ENCODE data around the gene LITAF. TPM values are rescaled to one million over a fixed set of nuclear protein-coding genes. Genes with fewer than 3 reads are reported as not detected.

Gene LITAF
- total RNA-seq, 2 experiments from 2014 or later: 91.4 to 155 TPM

GRCh38 chr16:11627822-11628457 is 41.2 kb upstream of the LITAF start:
- H3K27me3 Mint-ChIP-seq: no peaks in the 10 kb centered on the region
- H3K36me3 Mint-ChIP-seq: no peaks in the 10 kb centered on the region
- no peak overlapping the region for H3K27ac Mint-ChIP-seq
- no peaks in the 10 kb centered on the region for H3K9me3 Mint-ChIP-seq (ENCODE audit: low read depth)
- DNase-seq (no peak), ATAC-seq (no peak)
- CTCF ChIA-PET: interaction anchor here (0.7 to 2.0 kb wide), 4 partner anchors 8 to 286 kb away, joined by 3 to 6 read pairs (median 4); no protein-coding TSS in a partner anchor
- no peak overlapping the region for H3K4me3 Mint-ChIP-seq
- H3K4me1 Mint-ChIP-seq: peaks cover 30% of the 10 kb centered on the region

- Mint-ChIP-seq H3K4me1 (peaks cover 34% of the 10 kb centered on the region), H3K36me3 (no peaks in the 10 kb centered on the region), H3K9me3 (ENCODE audit: low read depth) (no peaks in the 10 kb centered on the region), H3K27me3 (no peaks in the 10 kb centered on the region), H3K27ac (no peak overlapping the region), H3K4me3 (no peak overlapping the region)
- CTCF ChIA-PET: interaction anchor here (0.7 to 1.9 kb wide), 3 partner anchors 9 to 286 kb away, joined by 3 to 5 read pairs (median 4); no protein-coding TSS in a partner anchor
- no peak for DNase-seq
- ATAC-seq: no peak
Measured at GRCh38 chr16:11627292-11627663, 40.6 kb upstream of the LITAF start.

- Mint-ChIP-seq H3K36me3 (no peaks in the 10 kb centered on the region), H3K4me1 (peaks cover 39% of the 10 kb centered on the region), H3K27me3 (no peaks in the 10 kb centered on the region), H3K4me3 (no peak overlapping the region), H3K27ac (no peak overlapping the region), H3K9me3 (ENCODE audit: low read depth) (no peaks in the 10 kb centered on the region)
- DNase-seq (no peak), ATAC-seq (no peak)
- CTCF ChIA-PET: interaction anchor here (1.5 to 1.9 kb wide), 2 partner anchors 9 to 14 kb away, joined by 3 to 5 read pairs; no protein-coding TSS in a partner anchor
Measured at GRCh38 chr16:11626657-11627291, 40.1 kb upstream of the LITAF start.

- Mint-ChIP-seq H3K36me3 (peaks cover 1% of the 10 kb centered on the region), H3K9me3 (ENCODE audit: low read depth) (no peaks in the 10 kb centered on the region), H3K4me1 (peaks cover 46% of the 10 kb centered on the region), H3K4me3 (no peak overlapping the region), H3K27ac (no peak overlapping the region), H3K27me3 (no peaks in the 10 kb centered on the region)
- ATAC-seq (no peak), DNase-seq (no peak)
- CTCF ChIA-PET: interaction anchor here (1.5 to 1.9 kb wide), 2 partner anchors 10 to 15 kb away, joined by 3 to 5 read pairs; no protein-coding TSS in a partner anchor
Measured at GRCh38 chr16:11625769-11626168, 39.0 kb upstream of the LITAF start.

GRCh38 chr16:11624636-11625607 is 38.2 kb upstream of the LITAF start:
- Mint-ChIP-seq H3K9me3 (ENCODE audit: low read depth) (peaks cover 3% of the 10 kb centered on the region), H3K27me3 (no peaks in the 10 kb centered on the region), H3K4me1 (peaks cover 55% of the 10 kb centered on the region), H3K4me3 (no peak overlapping the region), H3K36me3 (peaks cover 8% of the 10 kb centered on the region), H3K27ac (peak overlapping the region; percentile 63)
- no peak for ATAC-seq
- DNase-seq: no peak
- CTCF ChIA-PET: interaction anchor here (3.4 to 6.2 kb wide), 2 partner anchors 16 to 93 kb away, joined by 11 to 30 read pairs; no protein-coding TSS in a partner anchor

- DNase-seq (no peak), ATAC-seq (no peak)
- H3K27ac Mint-ChIP-seq: peak overlapping the region; percentile 63
- CTCF ChIA-PET: interaction anchor here (3.4 to 6.2 kb wide), 2 partner anchors 16 to 92 kb away, joined by 11 to 30 read pairs; no protein-coding TSS in a partner anchor
- no peaks in the 10 kb centered on the region for H3K27me3 Mint-ChIP-seq
- H3K9me3 Mint-ChIP-seq (ENCODE audit: low read depth): peaks cover 3% of the 10 kb centered on the region
- H3K4me3 Mint-ChIP-seq: no peak overlapping the region
- peaks cover 12% of the 10 kb centered on the region for H3K36me3 Mint-ChIP-seq
- peaks cover 58% of the 10 kb centered on the region for H3K4me1 Mint-ChIP-seq
Measured at GRCh38 chr16:11624205-11624604, 37.5 kb upstream of the LITAF start.

GRCh38 chr16:11621920-11622651 is 35.4 kb upstream of the LITAF start:
- H3K4me3 Mint-ChIP-seq: peak overlapping the region; percentile 70
- ATAC-seq: peak; percentile 76
- peak; percentile 83 for DNase-seq
- H3K27me3 Mint-ChIP-seq: no peaks in the 10 kb centered on the region
- H3K4me1 Mint-ChIP-seq: peaks cover 58% of the 10 kb centered on the region
- H3K9me3 Mint-ChIP-seq (ENCODE audit: low read depth): peaks cover 3% of the 10 kb centered on the region
- H3K36me3 Mint-ChIP-seq: peaks cover 12% of the 10 kb centered on the region
- CTCF ChIA-PET: interaction anchor here (0.8 to 6.2 kb wide), 10 partner anchors 9 to 658 kb away, joined by 3 to 30 read pairs (median 4); partner anchors contain the start of gene LITAF
- H3K27ac Mint-ChIP-seq: peak overlapping the region; percentile 92

- Mint-ChIP-seq H3K27ac (peak overlapping the region; percentile 92), H3K4me3 (peak overlapping the region; percentile 70), H3K9me3 (ENCODE audit: low read depth) (peaks cover 3% of the 10 kb centered on the region), H3K27me3 (no peaks in the 10 kb centered on the region), H3K4me1 (peaks cover 58% of the 10 kb centered on the region), H3K36me3 (peaks cover 12% of the 10 kb centered on the region)
- no peak for DNase-seq
- ATAC-seq: no peak
- CTCF ChIA-PET: interaction anchor here (0.8 to 6.2 kb wide), 9 partner anchors 9 to 657 kb away, joined by 3 to 30 read pairs (median 4); partner anchors contain the start of gene LITAF
Measured at GRCh38 chr16:11621539-11621919, 34.8 kb upstream of the LITAF start.

GRCh38 chr16:11620243-11621003 is 33.7 kb upstream of the LITAF start:
- no peaks in the 10 kb centered on the region for H3K27me3 Mint-ChIP-seq
- CTCF ChIA-PET: interaction anchor here (0.6 to 6.2 kb wide), 6 partner anchors 11 to 213 kb away, joined by 4 to 30 read pairs (median 4); no protein-coding TSS in a partner anchor
- peak overlapping the region; percentile 91 for H3K27ac Mint-ChIP-seq
- H3K36me3 Mint-ChIP-seq: peaks cover 12% of the 10 kb centered on the region
- H3K4me3 Mint-ChIP-seq: no peak overlapping the region
- peaks cover 57% of the 10 kb centered on the region for H3K4me1 Mint-ChIP-seq
- peaks cover 3% of the 10 kb centered on the region for H3K9me3 Mint-ChIP-seq (ENCODE audit: low read depth)
- DNase-seq: no peak
- ATAC-seq: no peak

GRCh38 chr16:11619327-11619851 is 32.7 kb upstream of the LITAF start:
- peak; percentile 85 for DNase-seq
- ATAC-seq: peak; percentile 66
- Mint-ChIP-seq H3K9me3 (ENCODE audit: low read depth) (peaks cover 3% of the 10 kb centered on the region), H3K4me3 (peak overlapping the region; percentile 39), H3K27me3 (no peaks in the 10 kb centered on the region), H3K36me3 (peaks cover 12% of the 10 kb centered on the region), H3K27ac (peak overlapping the region; percentile 91), H3K4me1 (peaks cover 51% of the 10 kb centered on the region)
- CTCF ChIA-PET: interaction anchor here (0.6 to 6.2 kb wide), 10 partner anchors 12 to 212 kb away, joined by 3 to 30 read pairs (median 3); partner anchors contain the start of gene LITAF

- H3K4me3 Mint-ChIP-seq: no peak overlapping the region
- no peak for ATAC-seq
Measured at GRCh38 chr16:11618107-11618717, 31.5 kb upstream of the LITAF start.

More at GRCh38 chr16:11618107-11618717, 31.5 kb upstream of the LITAF start:
- peaks cover 3% of the 10 kb centered on the region for H3K27me3 Mint-ChIP-seq
- CTCF ChIA-PET: interaction anchor here (0.6 to 1.6 kb wide), 6 partner anchors 11 to 1229 kb away, joined by 3 to 4 read pairs (median 3); partner anchors contain the start of gene LITAF
- H3K9me3 Mint-ChIP-seq (ENCODE audit: low read depth): peaks cover 3% of the 10 kb centered on the region
- peak overlapping the region; percentile 28 for H3K27ac Mint-ChIP-seq
- no peak for DNase-seq
- peaks cover 12% of the 10 kb centered on the region for H3K36me3 Mint-ChIP-seq
- peaks cover 54% of the 10 kb centered on the region for H3K4me1 Mint-ChIP-seq

Data from activated CD8-positive, alpha-beta memory T cell treated with anti-CD3 and anti-CD28 coated beads, Interleukin-2, amount 10 ng/mL, durations not matched to agents 7 days and 5 days (primary cell).